GM23338 (cell line): ENCODE results near the gene PCBP3. TPM values are rescaled to one million over a fixed set of nuclear protein-coding genes. Genes with fewer than 3 reads are reported as not detected.

ENCODE experiments used
- ATAC-seq: fragments of 200-7000 bp; cut with Tn5 transposase; 3 replicates; pipeline ENCODE4 v1.9.1; 2020
- DNase-seq: peaks from one replicate; pipeline ENCODE4 v3.0.0-alpha.2; 2015; ENCODE audit warnings: low spot score
- H2AFZ ChIP-seq: fragments of 200-600 bp; sonication (generic); 2 replicates; pipeline ENCODE4 v1.8.0; 2016; ENCODE audit warnings: antibody characterized with exemption, mild to moderate bottlenecking, moderate library complexity
- H3F3A ChIP-seq: fragments of 200-600 bp; sonication (generic); replicated peaks from 2 replicates; pipeline ENCODE4 v1.8.0; 2017; ENCODE audit warnings: antibody characterized with exemption, mixed run types, low read depth
- H3K27ac ChIP-seq: fragments of 200-600 bp; sonication (generic); 2 replicates; pipeline ENCODE4 v1.6.1; 2016; ENCODE audit warnings: low read depth
- H3K27me3 ChIP-seq: fragments of 200-600 bp; sonication (generic); 2 replicates; pipeline ENCODE4 v1.8.0; 2016; ENCODE audit warnings: mild to moderate bottlenecking, mixed run types, moderate library complexity; ENCODE audit not compliant: insufficient read depth
- H3K36me3 ChIP-seq: fragments of 200-600 bp; sonication (generic); 2 replicates; pipeline ENCODE4 v1.8.0; 2016; ENCODE audit warnings: mild to moderate bottlenecking; ENCODE audit not compliant: insufficient read depth
- H3K4me1 ChIP-seq: fragments of 200-600 bp; sonication (generic); 2 replicates; pipeline ENCODE4 v1.8.0; 2016; ENCODE audit warnings: mild to moderate bottlenecking, moderate library complexity; ENCODE audit not compliant: insufficient read depth
- H3K4me2 ChIP-seq: fragments of 200-600 bp; sonication (generic); 2 replicates; pipeline ENCODE4 v1.7.1; 2017; ENCODE audit warnings: mixed run types
- H3K4me3 ChIP-seq: fragments of 200-600 bp; sonication (generic); 2 replicates; pipeline ENCODE4 v1.6.1; 2016; ENCODE audit warnings: mixed run types
- H3K79me2 ChIP-seq: fragments of 200-600 bp; sonication (generic); replicated peaks from 2 replicates; pipeline ENCODE4 v1.8.0; 2017; ENCODE audit warnings: mild to moderate bottlenecking; ENCODE audit not compliant: insufficient read depth
- H3K9me2 ChIP-seq: fragments of 200-600 bp; sonication (generic); 2 replicates; pipeline ENCODE4 v1.8.0; 2017; ENCODE audit not compliant: insufficient read depth
- H4K20me1 ChIP-seq: fragments of 200-600 bp; sonication (generic); replicated peaks from 2 replicates; pipeline ENCODE4 v1.8.0; 2017; ENCODE audit warnings: mild to moderate bottlenecking; ENCODE audit not compliant: insufficient read depth
- H3K27ac Mint-ChIP-seq: 2 replicates; pipeline ENCODE4 v1.8.0; 2020; ENCODE audit warnings: inconsistent platforms, mild to moderate bottlenecking, moderate library complexity, mixed read lengths
- H3K27me3 Mint-ChIP-seq: 3 replicates; pipeline ENCODE4 v1.8.0; 2022; ENCODE audit warnings: low read depth, mild to moderate bottlenecking, moderate library complexity, mixed read lengths, inconsistent platforms; ENCODE audit not compliant: insufficient read depth, poor library complexity
- H3K36me3 Mint-ChIP-seq: 3 replicates; pipeline ENCODE4 v1.8.0; 2021; ENCODE audit warnings: low read depth, mild to moderate bottlenecking, inconsistent platforms, moderate library complexity, mixed read lengths
- H3K4me1 Mint-ChIP-seq: 3 replicates; pipeline ENCODE4 v1.8.0; 2020; ENCODE audit warnings: mild to moderate bottlenecking, inconsistent platforms, mixed read lengths
- H3K4me3 Mint-ChIP-seq: 3 replicates; pipeline ENCODE4 v1.8.0; 2021; ENCODE audit warnings: moderate library complexity, mild to moderate bottlenecking, inconsistent platforms, mixed read lengths
- H3K9me3 Mint-ChIP-seq: 3 replicates; pipeline ENCODE4 v1.8.0; 2020; ENCODE audit warnings: moderate library complexity, mild to moderate bottlenecking, inconsistent platforms, mixed read lengths
- CREB1 ChIP-seq: fragments of 250-450 bp; sonication (Bioruptor Pico); IDR thresholded peaks from 2 replicates; pipeline ENCODE4 v1.5.0; 2020; ENCODE audit warnings: low read depth, mild to moderate bottlenecking, moderate library complexity
- CTCF ChIP-seq, 2 experiments: fragments of 200-600 bp in 1 of 2; sonication (generic) in 1 of 2; conservative IDR thresholded peaks; 2 replicates each; pipeline versions ENCODE4 v1.5.1 to v1.6.1; 2016 to 2017; ENCODE audit warnings: antibody characterized with exemption in 2 of 2, low read depth in 2 of 2, mild to moderate bottlenecking in 2 of 2, moderate library complexity in 1 of 2
- ETS1 ChIP-seq: IDR thresholded peaks from 2 replicates; pipeline ENCODE4 v1.6.1; 2016; ENCODE audit warnings: antibody characterized with exemption
- EZH2 ChIP-seq: fragments of 200-600 bp; sonication (generic); IDR thresholded peaks from one replicate; pipeline ENCODE4 v1.8.0; 2017; ENCODE audit warnings: antibody characterized with exemption, mild to moderate bottlenecking, low read depth; ENCODE audit not compliant: unreplicated experiment
- EZH2phosphoT487 ChIP-seq: fragments of 200-600 bp; sonication (generic); IDR thresholded peaks from one replicate; pipeline ENCODE4 v1.8.1; 2018; ENCODE audit warnings: antibody characterized with exemption; ENCODE audit not compliant: unreplicated experiment
- JUNB ChIP-seq: IDR thresholded peaks from one replicate; pipeline ENCODE4 v1.6.1; 2016; ENCODE audit warnings: antibody characterized with exemption; ENCODE audit not compliant: unreplicated experiment
- NANOG ChIP-seq: IDR thresholded peaks from 2 replicates; pipeline ENCODE4 v1.6.1; 2016; ENCODE audit warnings: antibody characterized with exemption, borderline replicate concordance
- POLR2AphosphoS5 ChIP-seq: IDR thresholded peaks from 2 replicates; pipeline ENCODE4 v1.6.1; 2016; ENCODE audit warnings: antibody characterized with exemption, low read depth
- REST ChIP-seq: IDR thresholded peaks from one replicate; pipeline ENCODE4 v1.6.1; 2018; ENCODE audit warnings: antibody characterized with exemption; ENCODE audit not compliant: unreplicated experiment
- STAT1 ChIP-seq: IDR thresholded peaks from one replicate; pipeline ENCODE4 v1.6.1; 2016; ENCODE audit warnings: antibody characterized with exemption; ENCODE audit not compliant: unreplicated experiment
- ZNF114 ChIP-seq: fragments of 250-450 bp; sonication (Bioruptor Pico); IDR thresholded peaks from 2 replicates; pipeline ENCODE4 v1.5.0; 2020; ENCODE audit warnings: mild to moderate bottlenecking, moderate library complexity
- ZNF331 ChIP-seq: fragments of 250-450 bp; sonication (Bioruptor Pico); IDR thresholded peaks from 2 replicates; pipeline ENCODE4 v1.5.0; 2020; ENCODE audit warnings: low read depth, mild to moderate bottlenecking, moderate library complexity
- ZNF462 ChIP-seq: fragments of 250-450 bp; sonication (Bioruptor Pico); IDR thresholded peaks from 2 replicates; pipeline ENCODE4 v1.5.0; 2020; ENCODE audit warnings: mild to moderate bottlenecking, moderate library complexity
- polyA plus RNA-seq: library from polyadenylated mRNA; unstranded; fragments of >200 nt; fragmentation: Nextera tagmentation; extraction: Ambion mirVana; gene quantifications from 2 replicates; pipeline ENCODE4 v1.2.1, GENCODE V29; 2016
- total RNA-seq: library from RNA; depleted of rRNA; stranded (reverse); fragments of >200 nt; shearing (Covaris generic); gene quantifications from 2 replicates; pipeline ENCODE4 v1.2.3, GENCODE V29; 2014

PCBP3 gene
- total and polyA plus RNA-seq, 2 experiments from 2014 or later, result 7.1 to 9.1 TPM

GRCh38 chr21:45611296-45611695 is 32.2 kb upstream of the PCBP3 start:
- peaks cover 11% of the 10 kb centered on the region for H3K27me3 Mint-ChIP-seq
- Histone ChIP-seq H3K27ac (no peak overlapping the region), H2AFZ (no peak overlapping the region), H4K20me1 (no peaks in the 10 kb centered on the region), H3K36me3 (no peaks in the 10 kb centered on the region), H3K4me3 (no peak overlapping the region), H3K4me2 (no peak overlapping the region), H3K27me3 (no peaks in the 10 kb centered on the region), H3F3A (no peaks in the 10 kb centered on the region), H3K4me1 (no peaks in the 10 kb centered on the region), H3K79me2 (no peaks in the 10 kb centered on the region), H3K9me2 (peaks cover 3% of the 10 kb centered on the region; the same call in 1 of the 2 replicates)
- H3K9me3 Mint-ChIP-seq, result peaks cover 2% of the 10 kb centered on the region; the same call in 1 of the 3 replicates
- peaks cover 10% of the 10 kb centered on the region; the same call in 2 of the 3 replicates for H3K4me1 Mint-ChIP-seq
- DNase-seq (no peak), ATAC-seq (no peak)
- H3K36me3 Mint-ChIP-seq, result no peaks in the 10 kb centered on the region
- no peak overlapping the region for H3K27ac Mint-ChIP-seq
- H3K4me3 Mint-ChIP-seq, result no peak overlapping the region
- TF ChIP-seq ETS1 (no peak), EZH2 (no peak), ZNF462 (no peak), STAT1 (no peak), ZNF114 (CRISPR knock-in tag) (no peak), CREB1 (no peak), NANOG (no peak), CTCF (conservative IDR thresholded peaks at IDR 0.05; ENCODE audit: low read depth in 2 of 2) (no peak), EZH2phosphoT487 (no peak), ZNF331 (CRISPR knock-in tag) (no peak), REST (no peak), JUNB (no peak), POLR2AphosphoS5 (no peak)
